DMS79 (cell line): Measurements from ENCODE around the gene OR6A2.

ENCODE experiments used
- DNase-seq: peaks from one replicate; lab custom pipeline; 2025; lab: John Stamatoyannopoulos, UW

Gene OR6A2

DNA sequence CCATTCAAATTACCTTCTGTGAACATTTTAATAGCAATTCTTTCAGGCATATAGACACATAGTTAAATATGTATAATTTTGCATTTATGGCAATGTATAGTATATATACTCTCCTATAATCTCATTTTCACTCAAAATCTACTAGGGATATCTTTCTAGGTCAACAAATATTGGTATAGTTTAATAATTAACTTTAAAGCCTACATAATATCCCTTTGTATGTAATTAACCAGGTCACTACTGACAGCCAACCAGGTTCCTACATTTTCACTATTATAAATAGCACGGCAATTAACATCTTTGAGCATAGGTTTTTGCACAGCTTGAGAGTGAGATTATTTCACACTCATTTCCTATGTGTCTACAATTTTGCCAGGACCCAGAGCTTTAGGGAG, 43.5 kb downstream of the OR6A2 start:
- no peak for DNase-seq

DNA sequence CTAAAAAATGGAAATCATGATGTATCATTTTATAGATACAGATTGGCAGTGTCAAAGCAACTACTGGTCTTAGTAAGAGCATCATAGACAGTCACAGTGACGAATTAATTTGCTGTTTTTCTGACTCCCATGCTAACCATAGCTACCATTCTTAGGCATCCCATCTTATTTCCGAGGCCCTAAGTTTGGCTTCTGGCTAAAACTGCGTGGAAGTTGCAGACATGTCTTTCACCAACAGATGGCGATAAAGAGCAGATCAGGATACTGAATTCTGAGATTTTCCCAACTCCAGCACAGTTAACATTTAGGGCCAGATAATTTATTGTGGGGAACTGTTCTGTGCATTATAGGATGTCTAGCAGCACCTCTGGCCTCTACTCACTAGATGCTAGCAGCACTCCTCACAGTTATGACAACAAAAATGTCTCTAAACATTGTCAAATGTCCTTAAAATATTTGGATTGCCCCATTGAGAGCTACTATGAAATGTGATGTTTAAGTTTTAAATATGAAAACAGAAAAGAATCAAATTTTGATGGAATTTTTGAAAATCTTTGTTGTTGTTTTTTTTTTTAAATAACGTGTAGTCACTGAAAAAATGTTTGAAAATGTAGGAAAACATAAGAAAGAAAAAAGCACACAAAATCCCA, 44.1 kb downstream of the OR6A2 start:
- no peak for DNase-seq

DNA sequence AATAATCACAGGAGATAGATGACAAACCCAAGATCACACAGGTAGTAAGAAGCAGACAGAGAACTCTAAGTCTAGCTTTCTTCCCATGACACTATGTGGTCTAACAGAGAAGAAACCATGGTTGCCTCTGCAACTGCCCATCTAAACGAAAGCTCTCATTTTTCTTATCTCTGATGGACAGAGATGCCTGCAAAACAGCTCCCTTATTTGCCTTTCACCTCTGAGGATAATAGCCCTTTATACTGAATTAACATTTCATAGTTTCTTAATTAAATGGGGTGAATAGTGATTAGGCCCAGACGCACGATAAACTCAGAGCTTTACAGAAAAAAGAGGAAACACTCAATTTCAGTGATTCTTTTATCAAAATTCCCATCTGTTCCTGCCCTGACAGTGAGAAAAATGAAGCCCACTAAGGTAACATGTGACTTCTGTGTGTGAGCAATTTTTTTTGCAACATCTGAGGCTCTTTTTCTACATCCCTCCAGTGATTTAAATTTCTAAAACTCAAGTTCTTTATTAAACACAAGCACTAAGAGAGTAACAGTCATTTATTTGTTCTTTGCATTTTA, 52.3 kb downstream of the OR6A2 start:
- no peak for DNase-seq

- DNase-seq = no peak
These were observed 52.9 kb downstream of the OR6A2 start for GRCh38 chr11:6746626-6747025.

- DNase-seq = no peak
These were observed 53.3 kb downstream of the OR6A2 start for GRCh38 chr11:6746086-6746618.

DNA sequence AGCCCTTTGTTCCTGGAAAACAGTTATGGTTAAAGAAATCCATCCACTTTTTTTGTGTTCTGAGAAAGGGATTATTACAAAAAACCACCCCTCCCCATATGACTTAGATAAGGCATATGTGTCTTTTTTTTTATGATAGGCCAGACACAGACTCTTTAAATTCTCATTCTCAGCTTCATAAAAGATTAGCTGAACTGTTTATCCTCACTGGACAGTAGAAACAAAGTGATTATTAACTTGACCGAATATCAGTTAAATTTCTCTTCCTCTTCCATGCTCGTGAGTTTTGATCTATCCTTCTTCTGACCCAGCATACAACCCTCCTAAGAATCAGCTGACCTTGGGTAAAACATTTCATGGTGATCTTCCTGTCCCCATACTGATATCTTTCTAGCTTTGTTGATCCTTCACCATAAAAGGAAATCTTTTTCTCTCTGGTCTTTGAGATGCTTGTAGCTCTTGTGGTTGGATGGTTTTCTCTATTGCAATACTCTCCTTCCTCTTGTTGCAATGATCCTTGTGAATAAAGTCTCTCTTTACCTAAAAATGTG, 53.9 kb downstream of the OR6A2 start:
- DNase-seq = no peak

- no peak for DNase-seq
These were observed 54.5 kb downstream of the OR6A2 start for GRCh38 chr11:6745018-6745417.

GRCh38 chr11:6742260-6742659, 57.2 kb downstream of the OR6A2 start:
- no peak for DNase-seq
